Lower leg skin (tissue), 4 donors: ENCODE results near the gene SHMT1. TPM values are rescaled to one million over a fixed set of nuclear protein-coding genes. Genes with fewer than 3 reads are reported as not detected.
"Not testable (repeated sequence)": the region's sequence is repeated elsewhere in the genome, so short reads cannot be mapped to it uniquely, and the experiment has no call there.

ENCODE experiments used
- DNase-seq, 2 donors: peaks; one replicate each; pipeline ENCODE4 v3.0.0-alpha.2; 2019; ENCODE audit warnings: low spot score in 2 of 2
- H3K4me3 ChIP-seq: fragments of 200-600 bp; sonication (generic); 2 replicates; pipeline ENCODE4 v1.5.1; 2017; ENCODE audit warnings: mild to moderate bottlenecking, low read depth; ENCODE audit not compliant: poor library complexity, severe bottlenecking
- CTCF ChIP-seq, 3 donors: fragments of 450-650 bp; IDR thresholded peaks; one replicate each; pipeline ENCODE4 v1.5.1; 2016; ENCODE audit warnings: antibody characterized with exemption in 3 of 3, mild to moderate bottlenecking in 3 of 3, moderate library complexity in 2 of 3
- POLR2A ChIP-seq, 2 donors: fragments of 450-650 bp; IDR thresholded peaks; one replicate each; pipeline ENCODE4 v1.6.1; 2016 to 2017; ENCODE audit warnings: antibody characterized with exemption in 2 of 2, mild to moderate bottlenecking in 1 of 2, moderate library complexity in 1 of 2
- WGBS, 2 donors: methylation state at CpG; one replicate each; pipeline ENCODE4 v1.1.5; 2018; 5-methylcytosine and 5-hydroxymethylcytosine counted together
- intact Hi-C: fragments of 100-400 bp; cut with DNase I; formaldehyde crosslinking; loops from one replicate; pipeline ENCODE4 v1.15.0; 2023; ENCODE audit warnings: low total_unique reads
- total RNA-seq, 4 donors: library from RNA; depleted of rRNA; stranded (reverse); fragments of >200 nt; gene quantifications; one replicate each; pipeline ENCODE4 v1.1.0, GENCODE V29; 2016

Gene SHMT1
- total RNA-seq, result 10 to 100 TPM; 49.2 to 63.8 (median 54.6) TPM

GRCh38 chr17:18363101-18364049 is at the start of gene SHMT1:
Gene SHMT1, minus strand, starts transcription at chr17:18363550. Its CDS starts 7,569 bp downstream, at chr17:18355981.
- H3K4me3 ChIP-seq, result peak within 1 kb of the TSS; percentile 72
- TF ChIP-seq POLR2A (IDR thresholded peaks at IDR 0.05) (no peak), CTCF (IDR thresholded peaks at IDR 0.05) (no peak)
- intact Hi-C loops, result no loop called here
- DNase-seq, result peak; percentile 95 to 99
- WGBS, 2 donors, result 0 to 1% methylated on average over 20 to 35 of the region's 76 CpGs

GRCh38 chr17:18412001-18412538 is 48.7 kb upstream of the SHMT1 start:
- H3K4me3 ChIP-seq, intact Hi-C loops, DNase-seq: not testable (repeated sequence)
- WGBS, 2 donors, result no CpG with 5 or more reads among the region's 32 CpGs

- WGBS, 2 donors, result 1% methylated on average over 25 of the region's 25 CpGs
- peak overlapping the region; percentile 22 for H3K4me3 ChIP-seq
- DNase-seq, intact Hi-C loops: not testable (repeated sequence)
Observed at GRCh38 chr17:18411377-18411864, 48.1 kb upstream of the SHMT1 start.

- intact Hi-C loops, DNase-seq, H3K4me3 ChIP-seq: not testable (repeated sequence)
- 8 to 18% methylated on average over 11 of the region's 11 CpGs for WGBS, 2 donors
Observed at GRCh38 chr17:18410736-18411135, 47.4 kb upstream of the SHMT1 start.

GRCh38 chr17:18409321-18409720 is 46.0 kb upstream of the SHMT1 start:
- DNase-seq, intact Hi-C loops, H3K4me3 ChIP-seq: not testable (repeated sequence)
- 20 to 21% methylated on average over 6 of the region's 6 CpGs for WGBS, 2 donors

GRCh38 chr17:18408906-18409305 is 45.6 kb upstream of the SHMT1 start:
- H3K4me3 ChIP-seq, DNase-seq, intact Hi-C loops: not testable (repeated sequence)
- 33 to 37% methylated on average over 3 of the region's 3 CpGs for WGBS, 2 donors

- DNase-seq, intact Hi-C loops, H3K4me3 ChIP-seq: not testable (repeated sequence)
- 100% methylated on average over 1 of the region's 5 CpGs; no CpG with 5 or more reads in 1 of the 2 donors for WGBS, 2 donors
Observed at GRCh38 chr17:18403604-18404003, 40.3 kb upstream of the SHMT1 start.

- intact Hi-C loops, DNase-seq, H3K4me3 ChIP-seq: not testable (repeated sequence)
- 7 to 18% methylated on average over 1 to 4 of the region's 5 CpGs for WGBS, 2 donors
Observed at GRCh38 chr17:18403166-18403565, 39.8 kb upstream of the SHMT1 start.

- intact Hi-C loops, H3K4me3 ChIP-seq, DNase-seq: not testable (repeated sequence)
- 42 to 46% methylated on average over 7 of the region's 7 CpGs for WGBS, 2 donors
Observed at GRCh38 chr17:18401872-18402590, 38.7 kb upstream of the SHMT1 start.

- H3K4me3 ChIP-seq, intact Hi-C loops: not testable (repeated sequence)
- peak in 1 of 2 donors; percentile 8 for DNase-seq
- 59 to 87% methylated on average over 3 of the region's 10 CpGs for WGBS, 2 donors
Observed at GRCh38 chr17:18388728-18389127, 25.4 kb upstream of the SHMT1 start.

GRCh38 chr17:18388266-18388665 is 24.9 kb upstream of the SHMT1 start:
- WGBS, 2 donors, result 85 to 95% methylated on average over 4 of the region's 4 CpGs

GRCh38 chr17:18387583-18387982 is 24.2 kb upstream of the SHMT1 start:
- intact Hi-C loops, H3K4me3 ChIP-seq: not testable (repeated sequence)
- WGBS, 2 donors, result 66 to 72% methylated on average over 5 of the region's 5 CpGs
- peak in 1 of 2 donors; percentile 43 for DNase-seq

More at GRCh38 chr17:18388266-18388665, 24.9 kb upstream of the SHMT1 start:
- H3K4me3 ChIP-seq, intact Hi-C loops: not testable (repeated sequence)
- DNase-seq, result peak in 1 of 2 donors; percentile 76

- 79 to 85% methylated on average over 7 of the region's 7 CpGs for WGBS, 2 donors
- H3K4me3 ChIP-seq, intact Hi-C loops: not testable (repeated sequence)
- peak in 1 of 2 donors; percentile 63 for DNase-seq
Observed at GRCh38 chr17:18384271-18384670, 20.9 kb upstream of the SHMT1 start.
